Sigmoid colon (tissue), 4 donors: Measurements from ENCODE around the gene RRP1.

Source experiments
- CTCF ChIP-seq, 4 experiments: fragments of 450-650 bp in 3 of 4; fragments of 200-600 bp in 1 of 4; IDR thresholded peaks; one replicate each; pipeline ENCODE4 v1.5.1; 2016 to 2019; ENCODE audit warnings: antibody characterized with exemption in 4 of 4, mild to moderate bottlenecking in 3 of 4, moderate library complexity in 2 of 4
- EP300 ChIP-seq, 4 donors: sonication (generic); formaldehyde crosslinking; IDR thresholded peaks; one replicate each; pipeline ENCODE4 v1.6.1; 2017; ENCODE audit warnings: antibody characterized with exemption in 4 of 4
- POLR2A ChIP-seq, 2 donors: fragments of 450-650 bp; IDR thresholded peaks; one replicate each; pipeline ENCODE4 v1.6.1; 2016; ENCODE audit warnings: antibody characterized with exemption in 2 of 2, mild to moderate bottlenecking in 2 of 2, moderate library complexity in 2 of 2
- POLR2AphosphoS5 ChIP-seq, 4 donors: sonication (generic); formaldehyde crosslinking; IDR thresholded peaks; one replicate each; pipeline ENCODE4 v1.6.1; 2017; ENCODE audit warnings: antibody characterized with exemption in 4 of 4

GRCh38 chr21:43809853-43810504 lies 20.6 kb downstream of the RRP1 start:
- no peak for TF ChIP-seq CTCF (IDR thresholded peaks at IDR 0.05)
- no peak for TF ChIP-seq POLR2A (IDR thresholded peaks at IDR 0.05)
- no peak for TF ChIP-seq EP300 (IDR thresholded peaks at IDR 0.05)
- TF ChIP-seq POLR2AphosphoS5 (IDR thresholded peaks at IDR 0.05): no peak
